A673 (cell line): Measurements from ENCODE around the gene HRC. TPM values are rescaled to one million over a fixed set of nuclear protein-coding genes. Genes with fewer than 3 reads are reported as not detected.

ENCODE experiments used
- BruUV-seq: library from RNA; stranded (reverse); fragments of 400-500 nt; replicated peaks from 2 replicates; lab custom pipeline; 2021; lab: Mats Ljungman, UMichigan
- CTCF ChIA-PET: fragments of 300-600 bp; sonication (Branson Sonifier 250); formaldehyde crosslinking; loops from one replicate; lab custom pipeline; 2022; ENCODE audit warnings: antibody characterized with exemption; lab: Charles Lee
- POLR2A ChIA-PET: fragments of 300-600 bp; sonication (Branson Sonifier 250); formaldehyde crosslinking; loops from one replicate; lab custom pipeline; 2022; ENCODE audit warnings: antibody characterized with exemption; ENCODE audit not compliant: low non-redundant PET; lab: Charles Lee
- DNase-seq: peaks from one replicate; pipeline ENCODE4 v3.0.0-alpha.2; 2015; ENCODE audit warnings: low spot score
- H3K27ac ChIP-seq: fragments of 200-600 bp; sonication (generic); 2 replicates; pipeline ENCODE4 v1.5.1; 2016; ENCODE audit warnings: mixed run types, low read depth, mild to moderate bottlenecking, mixed read lengths, antibody characterized with exemption, low read length; ENCODE audit not compliant: poor library complexity, severe bottlenecking
- H3K27me3 ChIP-seq: fragments of 200-600 bp; sonication (generic); replicated peaks from 2 replicates; pipeline ENCODE4 v1.6.1; 2017; ENCODE audit warnings: mixed run types, low read depth, mild to moderate bottlenecking, mixed read lengths, antibody characterized with exemption, low read length; ENCODE audit not compliant: insufficient read depth, poor library complexity
- H3K36me3 ChIP-seq: fragments of 200-600 bp; sonication (generic); 2 replicates; pipeline ENCODE4 v1.6.1; 2016; ENCODE audit warnings: mixed run types, mild to moderate bottlenecking, mixed read lengths, antibody characterized with exemption, low read length; ENCODE audit not compliant: insufficient read depth, poor library complexity, severe bottlenecking
- H3K4me1 ChIP-seq: fragments of 200-600 bp; sonication (generic); 2 replicates; pipeline ENCODE4 v1.6.1; 2017; ENCODE audit warnings: mixed run types, mild to moderate bottlenecking, mixed read lengths, antibody characterized with exemption, low read length; ENCODE audit not compliant: insufficient read depth, poor library complexity, severe bottlenecking
- H3K4me3 ChIP-seq: fragments of 200-600 bp; sonication (generic); 2 replicates; pipeline ENCODE4 v1.5.1; 2016; ENCODE audit warnings: low read depth, mixed run types, mild to moderate bottlenecking, mixed read lengths, low read length; ENCODE audit not compliant: poor library complexity, severe bottlenecking
- H3K9me3 ChIP-seq: fragments of 200-600 bp; sonication (generic); 2 replicates; pipeline ENCODE4 v1.6.1; 2016; ENCODE audit warnings: mixed run types, low read depth, mild to moderate bottlenecking, mixed read lengths, antibody characterized with exemption, low read length; ENCODE audit not compliant: poor library complexity, severe bottlenecking
- CTCF ChIP-seq: fragments of 300-800, 200-600 bp; sonication (generic); conservative IDR thresholded peaks from 2 replicates; pipeline ENCODE4 v1.5.1; 2017; ENCODE audit warnings: low read depth, mild to moderate bottlenecking, antibody characterized with exemption, low read length, moderate library complexity, mixed read lengths
- EZH2 ChIP-seq: fragments of 200-600 bp; sonication (generic); IDR thresholded peaks from 2 replicates; pipeline ENCODE4 v1.6.1; 2017; ENCODE audit warnings: borderline replicate concordance, low read depth, mild to moderate bottlenecking, mixed read lengths, antibody characterized with exemption, low read length; ENCODE audit not compliant: poor library complexity, severe bottlenecking
- intact Hi-C: fragments of 100-400 bp; cut with micrococcal nuclease; formaldehyde crosslinking; loops from one replicate; pipeline ENCODE4 v1.10.0; 2022; ENCODE audit not compliant: unreplicated experiment
- total RNA-seq: library from RNA; stranded (reverse); gene quantifications from 2 replicates; pipeline ENCODE4 v1.2.3, GENCODE V29; 2021

HRC gene
- total RNA-seq, 1 experiment from 2014 or later = not detected

GRCh38 chr19:49150106-49150943 is 4.9 kb downstream of the HRC start:
- no peaks in the 10 kb centered on the region for H3K9me3 ChIP-seq
- no peaks in the 10 kb centered on the region for H3K27me3 ChIP-seq
- peak overlapping the region; percentile 96 for H3K27ac ChIP-seq
- peak overlapping the region; percentile 76 for H3K4me3 ChIP-seq
- no peaks in the 10 kb centered on the region for H3K36me3 ChIP-seq
- CTCF ChIA-PET = interaction anchor here (0.5 to 1.9 kb wide), 5 partner anchors 49 to 658 kb away, joined by 4 to 7 read pairs (median 5); no protein-coding TSS in a partner anchor
- POLR2A ChIA-PET = no interaction called here
- BruUV-seq = TSS peak; percentile 83
- intact Hi-C loops = no loop called here
- peaks cover 30% of the 10 kb centered on the region for H3K4me1 ChIP-seq
- DNase-seq = peak; percentile 94
- TF ChIP-seq EZH2 (no peak), CTCF (no peak)

GRCh38 chr19:49149652-49150105 is 5.5 kb downstream of the HRC start:
- TF ChIP-seq EZH2 (no peak), CTCF (no peak)
- no TSS peak for BruUV-seq
- H3K4me3 ChIP-seq = peak overlapping the region; percentile 76
- intact Hi-C loops = loop anchor here (5.0 kb wide), 1 partner anchor 58 kb away; no protein-coding TSS in a partner anchor
- ChIA-PET CTCF (interaction anchor here (1.0 to 1.7 kb wide), 2 partner anchors 49 to 52 kb away, joined by 7 to 9 read pairs; no protein-coding TSS in a partner anchor), POLR2A (interaction anchor here (0.5 kb wide), 1 partner anchor 703 kb away, joined by 17 read pairs; no protein-coding TSS in a partner anchor)
- H3K4me1 ChIP-seq = peaks cover 31% of the 10 kb centered on the region
- H3K36me3 ChIP-seq = no peaks in the 10 kb centered on the region
- H3K9me3 ChIP-seq = no peaks in the 10 kb centered on the region
- peak overlapping the region; percentile 96 for H3K27ac ChIP-seq
- H3K27me3 ChIP-seq = no peaks in the 10 kb centered on the region
- peak; percentile 96 for DNase-seq

- peak overlapping the region; percentile 76 for H3K4me3 ChIP-seq
- DNase-seq = peak; percentile 99
- H3K4me1 ChIP-seq = peaks cover 31% of the 10 kb centered on the region
- BruUV-seq = no TSS peak
- H3K9me3 ChIP-seq = no peaks in the 10 kb centered on the region
- intact Hi-C loops = loop anchor here (5.0 kb wide), 1 partner anchor 58 kb away; no protein-coding TSS in a partner anchor
- no peaks in the 10 kb centered on the region for H3K36me3 ChIP-seq
- no peaks in the 10 kb centered on the region for H3K27me3 ChIP-seq
- H3K27ac ChIP-seq = peak overlapping the region; percentile 96
- ChIA-PET CTCF (interaction anchor here (1.0 to 1.7 kb wide), 2 partner anchors 50 to 51 kb away, joined by 7 to 9 read pairs; no protein-coding TSS in a partner anchor), POLR2A (interaction anchor here (0.5 to 0.6 kb wide), 3 partner anchors 29 to 704 kb away, joined by 6 to 17 read pairs (median 7); no protein-coding TSS in a partner anchor)
- TF ChIP-seq EZH2 = no peak
- TF ChIP-seq CTCF = no peak
These were observed 6.2 kb downstream of the HRC start for GRCh38 chr19:49148784-49149651.
